Gastroesophageal sphincter (tissue), 3 donors: ENCODE results near the gene TM9SF4.

ENCODE experiments used
- POLR2A ChIP-seq, 2 donors: fragments of 450-650 bp; IDR thresholded peaks; one replicate each; pipeline ENCODE4 v1.6.1; 2017; ENCODE audit warnings: antibody characterized with exemption in 2 of 2, mild to moderate bottlenecking in 2 of 2, moderate library complexity in 1 of 2
- TF ChIP-seq, protein P1 (sequence below), 4 experiments: fragments of 200-600 bp in 2 of 4; fragments of 450-650 bp in 2 of 4; sonication (generic) in 1 of 4; IDR thresholded peaks; one replicate each; pipeline ENCODE4 v1.5.1; 2017 to 2019; ENCODE audit warnings: antibody characterized with exemption in 4 of 4, mild to moderate bottlenecking in 2 of 4, moderate library complexity in 2 of 4

DNA sequence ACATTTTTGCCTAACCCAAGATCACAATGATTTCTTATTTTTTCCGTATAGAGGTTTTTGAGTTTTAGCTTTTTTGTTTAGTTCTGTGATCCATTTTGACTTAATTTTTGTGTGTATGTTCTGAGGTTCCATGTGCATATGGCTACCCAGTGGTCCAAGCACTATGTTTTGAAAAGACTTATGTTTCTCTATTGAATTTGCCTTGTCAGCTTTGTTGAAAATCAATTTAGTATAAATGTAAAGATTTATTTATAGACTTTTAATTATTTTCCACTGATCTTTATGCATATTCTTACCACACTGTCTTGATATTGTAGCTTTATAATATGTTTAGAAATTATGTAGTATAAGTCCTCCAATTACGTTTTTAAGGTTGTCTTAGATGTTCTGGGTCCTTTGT lies 10.2 kb downstream of the TM9SF4 start:
- TF ChIP-seq, protein P1, sequence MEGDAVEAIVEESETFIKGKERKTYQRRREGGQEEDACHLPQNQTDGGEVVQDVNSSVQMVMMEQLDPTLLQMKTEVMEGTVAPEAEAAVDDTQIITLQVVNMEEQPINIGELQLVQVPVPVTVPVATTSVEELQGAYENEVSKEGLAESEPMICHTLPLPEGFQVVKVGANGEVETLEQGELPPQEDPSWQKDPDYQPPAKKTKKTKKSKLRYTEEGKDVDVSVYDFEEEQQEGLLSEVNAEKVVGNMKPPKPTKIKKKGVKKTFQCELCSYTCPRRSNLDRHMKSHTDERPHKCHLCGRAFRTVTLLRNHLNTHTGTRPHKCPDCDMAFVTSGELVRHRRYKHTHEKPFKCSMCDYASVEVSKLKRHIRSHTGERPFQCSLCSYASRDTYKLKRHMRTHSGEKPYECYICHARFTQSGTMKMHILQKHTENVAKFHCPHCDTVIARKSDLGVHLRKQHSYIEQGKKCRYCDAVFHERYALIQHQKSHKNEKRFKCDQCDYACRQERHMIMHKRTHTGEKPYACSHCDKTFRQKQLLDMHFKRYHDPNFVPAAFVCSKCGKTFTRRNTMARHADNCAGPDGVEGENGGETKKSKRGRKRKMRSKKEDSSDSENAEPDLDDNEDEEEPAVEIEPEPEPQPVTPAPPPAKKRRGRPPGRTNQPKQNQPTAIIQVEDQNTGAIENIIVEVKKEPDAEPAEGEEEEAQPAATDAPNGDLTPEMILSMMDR (IDR thresholded peaks at IDR 0.05), result no peak
- no peak for TF ChIP-seq POLR2A (IDR thresholded peaks at IDR 0.05)
